GM23338 (cell line): Measurements from ENCODE around the gene DIAPH1. TPM values are rescaled to one million over a fixed set of nuclear protein-coding genes. Genes with fewer than 3 reads are reported as not detected.

ENCODE experiments used
- ATAC-seq: fragments of 200-7000 bp; cut with Tn5 transposase; 3 replicates; pipeline ENCODE4 v1.9.1; 2020
- DNase-seq: peaks from one replicate; pipeline ENCODE4 v3.0.0-alpha.2; 2015; ENCODE audit warnings: low spot score
- H2AFZ ChIP-seq: fragments of 200-600 bp; sonication (generic); 2 replicates; pipeline ENCODE4 v1.8.0; 2016; ENCODE audit warnings: antibody characterized with exemption, mild to moderate bottlenecking, moderate library complexity
- H3F3A ChIP-seq: fragments of 200-600 bp; sonication (generic); replicated peaks from 2 replicates; pipeline ENCODE4 v1.8.0; 2017; ENCODE audit warnings: antibody characterized with exemption, mixed run types, low read depth
- H3K27ac ChIP-seq: fragments of 200-600 bp; sonication (generic); 2 replicates; pipeline ENCODE4 v1.6.1; 2016; ENCODE audit warnings: low read depth
- H3K27me3 ChIP-seq: fragments of 200-600 bp; sonication (generic); 2 replicates; pipeline ENCODE4 v1.8.0; 2016; ENCODE audit warnings: mild to moderate bottlenecking, mixed run types, moderate library complexity; ENCODE audit not compliant: insufficient read depth
- H3K36me3 ChIP-seq: fragments of 200-600 bp; sonication (generic); 2 replicates; pipeline ENCODE4 v1.8.0; 2016; ENCODE audit warnings: mild to moderate bottlenecking; ENCODE audit not compliant: insufficient read depth
- H3K4me1 ChIP-seq: fragments of 200-600 bp; sonication (generic); 2 replicates; pipeline ENCODE4 v1.8.0; 2016; ENCODE audit warnings: mild to moderate bottlenecking, moderate library complexity; ENCODE audit not compliant: insufficient read depth
- H3K4me2 ChIP-seq: fragments of 200-600 bp; sonication (generic); 2 replicates; pipeline ENCODE4 v1.7.1; 2017; ENCODE audit warnings: mixed run types
- H3K4me3 ChIP-seq: fragments of 200-600 bp; sonication (generic); 2 replicates; pipeline ENCODE4 v1.6.1; 2016; ENCODE audit warnings: mixed run types
- H3K79me2 ChIP-seq: fragments of 200-600 bp; sonication (generic); replicated peaks from 2 replicates; pipeline ENCODE4 v1.8.0; 2017; ENCODE audit warnings: mild to moderate bottlenecking; ENCODE audit not compliant: insufficient read depth
- H3K9me2 ChIP-seq: fragments of 200-600 bp; sonication (generic); 2 replicates; pipeline ENCODE4 v1.8.0; 2017; ENCODE audit not compliant: insufficient read depth
- H4K20me1 ChIP-seq: fragments of 200-600 bp; sonication (generic); replicated peaks from 2 replicates; pipeline ENCODE4 v1.8.0; 2017; ENCODE audit warnings: mild to moderate bottlenecking; ENCODE audit not compliant: insufficient read depth
- H3K27ac Mint-ChIP-seq: 2 replicates; pipeline ENCODE4 v1.8.0; 2020; ENCODE audit warnings: inconsistent platforms, mild to moderate bottlenecking, moderate library complexity, mixed read lengths
- H3K27me3 Mint-ChIP-seq: 3 replicates; pipeline ENCODE4 v1.8.0; 2022; ENCODE audit warnings: low read depth, mild to moderate bottlenecking, moderate library complexity, mixed read lengths, inconsistent platforms; ENCODE audit not compliant: insufficient read depth, poor library complexity
- H3K36me3 Mint-ChIP-seq: 3 replicates; pipeline ENCODE4 v1.8.0; 2021; ENCODE audit warnings: low read depth, mild to moderate bottlenecking, inconsistent platforms, moderate library complexity, mixed read lengths
- H3K4me1 Mint-ChIP-seq: 3 replicates; pipeline ENCODE4 v1.8.0; 2020; ENCODE audit warnings: mild to moderate bottlenecking, inconsistent platforms, mixed read lengths
- H3K4me3 Mint-ChIP-seq: 3 replicates; pipeline ENCODE4 v1.8.0; 2021; ENCODE audit warnings: moderate library complexity, mild to moderate bottlenecking, inconsistent platforms, mixed read lengths
- H3K9me3 Mint-ChIP-seq: 3 replicates; pipeline ENCODE4 v1.8.0; 2020; ENCODE audit warnings: moderate library complexity, mild to moderate bottlenecking, inconsistent platforms, mixed read lengths
- CREB1 ChIP-seq: fragments of 250-450 bp; sonication (Bioruptor Pico); IDR thresholded peaks from 2 replicates; pipeline ENCODE4 v1.5.0; 2020; ENCODE audit warnings: low read depth, mild to moderate bottlenecking, moderate library complexity
- EZH2 ChIP-seq: fragments of 200-600 bp; sonication (generic); IDR thresholded peaks from one replicate; pipeline ENCODE4 v1.8.0; 2017; ENCODE audit warnings: antibody characterized with exemption, mild to moderate bottlenecking, low read depth; ENCODE audit not compliant: unreplicated experiment
- EZH2phosphoT487 ChIP-seq: fragments of 200-600 bp; sonication (generic); IDR thresholded peaks from one replicate; pipeline ENCODE4 v1.8.1; 2018; ENCODE audit warnings: antibody characterized with exemption; ENCODE audit not compliant: unreplicated experiment
- POLR2AphosphoS5 ChIP-seq: IDR thresholded peaks from 2 replicates; pipeline ENCODE4 v1.6.1; 2016; ENCODE audit warnings: antibody characterized with exemption, low read depth
- STAT1 ChIP-seq: IDR thresholded peaks from one replicate; pipeline ENCODE4 v1.6.1; 2016; ENCODE audit warnings: antibody characterized with exemption; ENCODE audit not compliant: unreplicated experiment
- ZNF114 ChIP-seq: fragments of 250-450 bp; sonication (Bioruptor Pico); IDR thresholded peaks from 2 replicates; pipeline ENCODE4 v1.5.0; 2020; ENCODE audit warnings: mild to moderate bottlenecking, moderate library complexity
- ZNF331 ChIP-seq: fragments of 250-450 bp; sonication (Bioruptor Pico); IDR thresholded peaks from 2 replicates; pipeline ENCODE4 v1.5.0; 2020; ENCODE audit warnings: low read depth, mild to moderate bottlenecking, moderate library complexity
- polyA plus RNA-seq: library from polyadenylated mRNA; unstranded; fragments of >200 nt; fragmentation: Nextera tagmentation; extraction: Ambion mirVana; gene quantifications from 2 replicates; pipeline ENCODE4 v1.2.1, GENCODE V29; 2016
- total RNA-seq: library from RNA; depleted of rRNA; stranded (reverse); fragments of >200 nt; shearing (Covaris generic); gene quantifications from 2 replicates; pipeline ENCODE4 v1.2.3, GENCODE V29; 2014
- TF ChIP-seq, protein P1 (sequence below): fragments of 250-450 bp; sonication (Bioruptor Pico); IDR thresholded peaks from 2 replicates; pipeline ENCODE4 v1.5.0; 2020; ENCODE audit warnings: mild to moderate bottlenecking, moderate library complexity
- TF ChIP-seq, protein P2 (sequence below): IDR thresholded peaks from one replicate; pipeline ENCODE4 v1.6.1; 2018; ENCODE audit warnings: antibody characterized with exemption; ENCODE audit not compliant: unreplicated experiment
- TF ChIP-seq, protein P3 (sequence below): IDR thresholded peaks from 2 replicates; pipeline ENCODE4 v1.6.1; 2016; ENCODE audit warnings: antibody characterized with exemption

Gene DIAPH1
- total and polyA plus RNA-seq, 2 experiments from 2014 or later: 42.9 to 104 TPM

DNA sequence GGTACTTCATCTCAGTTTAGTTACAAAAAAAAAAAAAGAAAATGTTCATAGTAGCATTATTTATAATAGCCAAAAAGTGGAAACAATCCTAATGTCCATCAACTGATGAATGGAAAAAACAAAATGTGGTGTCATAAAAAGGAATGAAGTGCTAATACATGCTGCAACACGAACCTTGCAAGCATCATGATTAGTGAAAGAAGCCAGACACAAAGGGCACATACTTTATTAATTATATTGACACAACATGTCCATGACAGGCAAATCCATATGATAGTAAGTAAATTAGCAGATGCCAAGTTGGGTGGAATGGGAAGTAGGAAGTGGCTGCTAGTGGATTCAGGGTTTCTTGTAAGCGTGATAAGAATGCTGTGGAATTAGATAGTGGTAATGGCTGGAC is 75.7 kb downstream of the DIAPH1 start (continued):
- TF ChIP-seq, protein P1, sequence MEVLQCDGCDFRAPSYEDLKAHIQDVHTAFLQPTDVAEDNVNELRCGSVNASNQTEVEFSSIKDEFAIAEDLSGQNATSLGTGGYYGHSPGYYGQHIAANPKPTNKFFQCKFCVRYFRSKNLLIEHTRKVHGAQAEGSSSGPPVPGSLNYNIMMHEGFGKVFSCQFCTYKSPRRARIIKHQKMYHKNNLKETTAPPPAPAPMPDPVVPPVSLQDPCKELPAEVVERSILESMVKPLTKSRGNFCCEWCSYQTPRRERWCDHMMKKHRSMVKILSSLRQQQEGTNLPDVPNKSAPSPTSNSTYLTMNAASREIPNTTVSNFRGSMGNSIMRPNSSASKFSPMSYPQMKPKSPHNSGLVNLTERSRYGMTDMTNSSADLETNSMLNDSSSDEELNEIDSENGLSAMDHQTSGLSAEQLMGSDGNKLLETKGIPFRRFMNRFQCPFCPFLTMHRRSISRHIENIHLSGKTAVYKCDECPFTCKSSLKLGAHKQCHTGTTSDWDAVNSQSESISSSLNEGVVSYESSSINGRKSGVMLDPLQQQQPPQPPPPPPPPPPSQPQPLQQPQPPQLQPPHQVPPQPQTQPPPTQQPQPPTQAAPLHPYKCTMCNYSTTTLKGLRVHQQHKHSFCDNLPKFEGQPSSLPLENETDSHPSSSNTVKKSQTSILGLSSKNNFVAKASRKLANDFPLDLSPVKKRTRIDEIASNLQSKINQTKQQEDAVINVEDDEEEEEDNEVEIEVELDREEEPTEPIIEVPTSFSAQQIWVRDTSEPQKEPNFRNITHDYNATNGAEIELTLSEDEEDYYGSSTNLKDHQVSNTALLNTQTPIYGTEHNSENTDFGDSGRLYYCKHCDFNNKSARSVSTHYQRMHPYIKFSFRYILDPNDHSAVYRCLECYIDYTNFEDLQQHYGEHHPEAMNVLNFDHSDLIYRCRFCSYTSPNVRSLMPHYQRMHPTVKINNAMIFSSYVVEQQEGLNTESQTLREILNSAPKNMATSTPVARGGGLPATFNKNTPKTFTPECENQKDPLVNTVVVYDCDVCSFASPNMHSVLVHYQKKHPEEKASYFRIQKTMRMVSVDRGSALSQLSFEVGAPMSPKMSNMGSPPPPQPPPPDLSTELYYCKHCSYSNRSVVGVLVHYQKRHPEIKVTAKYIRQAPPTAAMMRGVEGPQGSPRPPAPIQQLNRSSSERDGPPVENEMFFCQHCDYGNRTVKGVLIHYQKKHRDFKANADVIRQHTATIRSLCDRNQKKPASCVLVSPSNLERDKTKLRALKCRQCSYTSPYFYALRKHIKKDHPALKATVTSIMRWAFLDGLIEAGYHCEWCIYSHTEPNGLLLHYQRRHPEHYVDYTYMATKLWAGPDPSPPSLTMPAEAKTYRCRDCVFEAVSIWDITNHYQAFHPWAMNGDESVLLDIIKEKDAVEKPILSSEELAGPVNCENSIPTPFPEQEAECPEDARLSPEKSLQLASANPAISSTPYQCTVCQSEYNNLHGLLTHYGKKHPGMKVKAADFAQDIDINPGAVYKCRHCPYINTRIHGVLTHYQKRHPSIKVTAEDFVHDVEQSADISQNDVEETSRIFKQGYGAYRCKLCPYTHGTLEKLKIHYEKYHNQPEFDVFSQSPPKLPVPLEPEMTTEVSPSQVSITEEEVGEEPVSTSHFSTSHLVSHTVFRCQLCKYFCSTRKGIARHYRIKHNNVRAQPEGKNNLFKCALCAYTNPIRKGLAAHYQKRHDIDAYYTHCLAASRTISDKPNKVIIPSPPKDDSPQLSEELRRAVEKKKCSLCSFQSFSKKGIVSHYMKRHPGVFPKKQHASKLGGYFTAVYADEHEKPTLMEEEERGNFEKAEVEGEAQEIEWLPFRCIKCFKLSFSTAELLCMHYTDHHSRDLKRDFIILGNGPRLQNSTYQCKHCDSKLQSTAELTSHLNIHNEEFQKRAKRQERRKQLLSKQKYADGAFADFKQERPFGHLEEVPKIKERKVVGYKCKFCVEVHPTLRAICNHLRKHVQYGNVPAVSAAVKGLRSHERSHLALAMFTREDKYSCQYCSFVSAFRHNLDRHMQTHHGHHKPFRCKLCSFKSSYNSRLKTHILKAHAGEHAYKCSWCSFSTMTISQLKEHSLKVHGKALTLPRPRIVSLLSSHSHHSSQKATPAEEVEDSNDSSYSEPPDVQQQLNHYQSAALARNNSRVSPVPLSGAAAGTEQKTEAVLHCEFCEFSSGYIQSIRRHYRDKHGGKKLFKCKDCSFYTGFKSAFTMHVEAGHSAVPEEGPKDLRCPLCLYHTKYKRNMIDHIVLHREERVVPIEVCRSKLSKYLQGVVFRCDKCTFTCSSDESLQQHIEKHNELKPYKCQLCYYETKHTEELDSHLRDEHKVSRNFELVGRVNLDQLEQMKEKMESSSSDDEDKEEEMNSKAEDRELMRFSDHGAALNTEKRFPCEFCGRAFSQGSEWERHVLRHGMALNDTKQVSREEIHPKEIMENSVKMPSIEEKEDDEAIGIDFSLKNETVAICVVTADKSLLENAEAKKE (CRISPR knock-in tag): no peak
- no peak for TF ChIP-seq CREB1 (CRISPR knock-in tag)

DNA sequence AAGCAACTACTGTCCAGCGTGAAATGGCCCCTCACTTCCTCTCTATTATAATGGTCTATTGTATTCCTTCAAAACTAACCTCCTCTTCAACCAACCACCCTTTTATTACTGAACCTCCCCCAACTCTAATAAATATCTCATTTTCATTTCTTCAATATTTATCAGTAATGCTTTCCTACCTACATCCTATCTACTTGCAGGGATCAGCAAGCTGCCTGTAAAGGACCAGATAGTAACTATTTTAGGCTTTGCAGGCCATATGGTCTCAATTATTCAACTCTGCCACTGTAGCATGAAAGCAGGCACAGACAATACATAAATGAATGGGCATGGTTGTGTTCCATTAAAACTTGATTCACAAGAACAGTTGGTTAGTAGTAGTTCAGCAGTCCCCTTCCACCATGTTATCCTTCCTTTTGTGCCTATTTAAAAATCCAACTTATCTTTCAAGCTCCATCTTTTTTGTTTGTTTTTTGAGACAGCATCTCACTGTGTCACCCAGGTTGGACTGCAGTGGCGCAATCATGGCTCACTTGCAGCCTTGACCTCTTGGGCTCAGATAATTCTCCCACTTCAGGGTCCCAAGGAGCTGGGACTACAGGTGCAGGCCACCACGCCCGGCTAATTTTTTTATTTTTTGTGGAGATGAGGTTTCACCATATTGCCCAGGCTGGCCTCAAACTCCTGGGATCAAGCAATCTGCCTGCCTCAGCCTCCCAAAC is 84.1 kb downstream of the DIAPH1 start:
- no peak overlapping the region for H3K4me3 Mint-ChIP-seq
- H3K27ac Mint-ChIP-seq: no peak overlapping the region
- TF ChIP-seq ZNF331: no peak
- no peak for TF ChIP-seq POLR2AphosphoS5
- no peak for TF ChIP-seq STAT1
- TF ChIP-seq, protein P2, sequence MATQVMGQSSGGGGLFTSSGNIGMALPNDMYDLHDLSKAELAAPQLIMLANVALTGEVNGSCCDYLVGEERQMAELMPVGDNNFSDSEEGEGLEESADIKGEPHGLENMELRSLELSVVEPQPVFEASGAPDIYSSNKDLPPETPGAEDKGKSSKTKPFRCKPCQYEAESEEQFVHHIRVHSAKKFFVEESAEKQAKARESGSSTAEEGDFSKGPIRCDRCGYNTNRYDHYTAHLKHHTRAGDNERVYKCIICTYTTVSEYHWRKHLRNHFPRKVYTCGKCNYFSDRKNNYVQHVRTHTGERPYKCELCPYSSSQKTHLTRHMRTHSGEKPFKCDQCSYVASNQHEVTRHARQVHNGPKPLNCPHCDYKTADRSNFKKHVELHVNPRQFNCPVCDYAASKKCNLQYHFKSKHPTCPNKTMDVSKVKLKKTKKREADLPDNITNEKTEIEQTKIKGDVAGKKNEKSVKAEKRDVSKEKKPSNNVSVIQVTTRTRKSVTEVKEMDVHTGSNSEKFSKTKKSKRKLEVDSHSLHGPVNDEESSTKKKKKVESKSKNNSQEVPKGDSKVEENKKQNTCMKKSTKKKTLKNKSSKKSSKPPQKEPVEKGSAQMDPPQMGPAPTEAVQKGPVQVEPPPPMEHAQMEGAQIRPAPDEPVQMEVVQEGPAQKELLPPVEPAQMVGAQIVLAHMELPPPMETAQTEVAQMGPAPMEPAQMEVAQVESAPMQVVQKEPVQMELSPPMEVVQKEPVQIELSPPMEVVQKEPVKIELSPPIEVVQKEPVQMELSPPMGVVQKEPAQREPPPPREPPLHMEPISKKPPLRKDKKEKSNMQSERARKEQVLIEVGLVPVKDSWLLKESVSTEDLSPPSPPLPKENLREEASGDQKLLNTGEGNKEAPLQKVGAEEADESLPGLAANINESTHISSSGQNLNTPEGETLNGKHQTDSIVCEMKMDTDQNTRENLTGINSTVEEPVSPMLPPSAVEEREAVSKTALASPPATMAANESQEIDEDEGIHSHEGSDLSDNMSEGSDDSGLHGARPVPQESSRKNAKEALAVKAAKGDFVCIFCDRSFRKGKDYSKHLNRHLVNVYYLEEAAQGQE: no peak
- no peak for TF ChIP-seq EZH2
- TF ChIP-seq, protein P3, sequence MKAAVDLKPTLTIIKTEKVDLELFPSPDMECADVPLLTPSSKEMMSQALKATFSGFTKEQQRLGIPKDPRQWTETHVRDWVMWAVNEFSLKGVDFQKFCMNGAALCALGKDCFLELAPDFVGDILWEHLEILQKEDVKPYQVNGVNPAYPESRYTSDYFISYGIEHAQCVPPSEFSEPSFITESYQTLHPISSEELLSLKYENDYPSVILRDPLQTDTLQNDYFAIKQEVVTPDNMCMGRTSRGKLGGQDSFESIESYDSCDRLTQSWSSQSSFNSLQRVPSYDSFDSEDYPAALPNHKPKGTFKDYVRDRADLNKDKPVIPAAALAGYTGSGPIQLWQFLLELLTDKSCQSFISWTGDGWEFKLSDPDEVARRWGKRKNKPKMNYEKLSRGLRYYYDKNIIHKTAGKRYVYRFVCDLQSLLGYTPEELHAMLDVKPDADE: no peak
- TF ChIP-seq EZH2phosphoT487: no peak
- no peak for TF ChIP-seq ZNF114 (CRISPR knock-in tag)

More for the DNA sequence above, 84.1 kb downstream of the DIAPH1 start:
- Histone ChIP-seq H3K4me2 (no peak overlapping the region), H2AFZ (no peak overlapping the region), H3K4me3 (no peak overlapping the region), H3K79me2 (no peaks in the 10 kb centered on the region; the same call in 1 of the 2 replicates), H3K36me3 (peaks cover 9% of the 10 kb centered on the region; the same call in 1 of the 2 replicates), H3F3A (no peaks in the 10 kb centered on the region), H4K20me1 (no peaks in the 10 kb centered on the region; the same call in 1 of the 2 replicates), H3K27ac (no peak overlapping the region), H3K27me3 (no peaks in the 10 kb centered on the region), H3K9me2 (no peaks in the 10 kb centered on the region), H3K4me1 (no peaks in the 10 kb centered on the region)
- DNase-seq (no peak), ATAC-seq (no peak)
- Mint-ChIP-seq H3K4me1 (no peaks in the 10 kb centered on the region), H3K36me3 (peaks cover 18% of the 10 kb centered on the region), H3K27me3 (no peaks in the 10 kb centered on the region), H3K9me3 (no peaks in the 10 kb centered on the region)
